Skeletal muscle tissue (tissue), 4 donors: ENCODE data around the gene ZNF628. TPM values are rescaled to one million over a fixed set of nuclear protein-coding genes. Genes with fewer than 3 reads are reported as not detected.
A peak's percentile ranks its signal among the peaks of the same experiment; 100 is the strongest.
"Not testable (repeated sequence)": the region's sequence is repeated elsewhere in the genome, so short reads cannot be mapped to it uniquely, and the experiment has no call there.

Source experiments
- H3K27ac ChIP-seq: one replicate; pipeline ENCODE4 v1.7.0; 2013; ENCODE audit warnings: mild to moderate bottlenecking, low read depth, low read length, inconsistent platforms
- H3K27me3 ChIP-seq, 3 donors: one replicate each; pipeline ENCODE4 v1.7.0; 2013; ENCODE audit warnings: low read length in 3 of 3; ENCODE audit not compliant: control insufficient read depth in 3 of 3, insufficient read depth in 3 of 3
- H3K36me3 ChIP-seq, 3 donors: one replicate each; pipeline ENCODE4 v1.7.0; 2013; ENCODE audit warnings: low read length in 3 of 3; ENCODE audit not compliant: control insufficient read depth in 3 of 3, insufficient read depth in 3 of 3
- H3K4me1 ChIP-seq, 3 donors: one replicate each; pipeline ENCODE4 v1.7.0; 2013; ENCODE audit warnings: low read length in 3 of 3, mild to moderate bottlenecking in 3 of 3; ENCODE audit not compliant: control insufficient read depth in 3 of 3, insufficient read depth in 3 of 3
- H3K4me3 ChIP-seq, 3 donors: one replicate each; pipeline ENCODE4 v1.7.0; 2013; ENCODE audit warnings: low read length in 3 of 3
- H3K9ac ChIP-seq, 3 donors: one replicate each; pipeline ENCODE4 v1.7.0; 2013; ENCODE audit warnings: low read length in 3 of 3, mild to moderate bottlenecking in 3 of 3, moderate library complexity in 2 of 3, low read depth in 1 of 3
- H3K9me3 ChIP-seq, 3 donors: one replicate each; pipeline ENCODE4 v1.7.0; 2013; ENCODE audit warnings: low read length in 3 of 3; ENCODE audit not compliant: control insufficient read depth in 3 of 3
- total RNA-seq: library from RNA; depleted of rRNA; stranded (reverse); fragments of >200 nt; gene quantifications from one replicate; pipeline ENCODE4 v1.2.3, GENCODE V29; 2014
- donor health status: Osteomylitis.

Gene ZNF628
- total RNA-seq, 1 donor from 2014 or later, result 0.52 TPM

GRCh38 chr19:55448175-55448490 is 28.3 kb upstream of the ZNF628 start:
- H3K9ac ChIP-seq, H3K4me3 ChIP-seq, H3K27ac ChIP-seq, H3K4me1 ChIP-seq, H3K9me3 ChIP-seq, H3K36me3 ChIP-seq: not testable (repeated sequence)
- peaks cover 68 to 77% (median 73%) of the 10 kb centered on the region in 3 donors for H3K27me3 ChIP-seq

GRCh38 chr19:55449469-55449868 is 26.9 kb upstream of the ZNF628 start:
- peaks cover 57 to 66% (median 61%) of the 10 kb centered on the region in 3 donors for H3K27me3 ChIP-seq
- H3K4me1 ChIP-seq, result peaks cover 0 to 9% (median 4%) of the 10 kb centered on the region in 3 donors
- H3K27ac ChIP-seq, result no peak overlapping the region
- no peaks in the 10 kb centered on the region for H3K9me3 ChIP-seq
- H3K4me3 ChIP-seq, result no peak overlapping the region
- no peak overlapping the region for H3K9ac ChIP-seq
- H3K36me3 ChIP-seq, result no peaks in the 10 kb centered on the region

GRCh38 chr19:55451163-55451964 is 25.1 kb upstream of the ZNF628 start:
- H3K27me3 ChIP-seq, result peaks cover 40 to 51% (median 45%) of the 10 kb centered on the region in 3 donors
- peaks cover 0 to 9% (median 4%) of the 10 kb centered on the region in 3 donors for H3K4me1 ChIP-seq
- H3K36me3 ChIP-seq, result peaks cover 0 to 6% (median 2%) of the 10 kb centered on the region in 3 donors
- H3K9ac ChIP-seq, result no peak overlapping the region
- no peak overlapping the region for H3K4me3 ChIP-seq
- H3K9me3 ChIP-seq, result no peaks in the 10 kb centered on the region
- H3K27ac ChIP-seq, result no peak overlapping the region

- H3K9ac ChIP-seq, result peak overlapping the region in 1 of 3 donors; percentile 3
- H3K4me1 ChIP-seq, result peaks cover 0 to 9% (median 4%) of the 10 kb centered on the region in 3 donors
- H3K9me3 ChIP-seq, result no peaks in the 10 kb centered on the region
- H3K27me3 ChIP-seq, result peaks cover 34 to 44% (median 40%) of the 10 kb centered on the region in 3 donors
- peak overlapping the region in 1 of 3 donors; percentile 22 for H3K4me3 ChIP-seq
- no peak overlapping the region for H3K27ac ChIP-seq
- peaks cover 0 to 6% (median 2%) of the 10 kb centered on the region in 3 donors for H3K36me3 ChIP-seq
Measured at GRCh38 chr19:55451965-55452748, 24.3 kb upstream of the ZNF628 start.

- H3K27me3 ChIP-seq, result peaks cover 27 to 37% (median 33%) of the 10 kb centered on the region in 3 donors
- no peak overlapping the region for H3K27ac ChIP-seq
- no peak overlapping the region for H3K4me3 ChIP-seq
- peaks cover 0 to 6% (median 4%) of the 10 kb centered on the region in 3 donors for H3K4me1 ChIP-seq
- H3K9ac ChIP-seq, result no peak overlapping the region
- H3K36me3 ChIP-seq, result peaks cover 0 to 6% (median 2%) of the 10 kb centered on the region in 3 donors
- H3K9me3 ChIP-seq, result no peaks in the 10 kb centered on the region
Measured at GRCh38 chr19:55452749-55453346, 23.6 kb upstream of the ZNF628 start.

- H3K27me3 ChIP-seq, result peaks cover 20 to 30% (median 29%) of the 10 kb centered on the region in 3 donors
- H3K9me3 ChIP-seq, result no peaks in the 10 kb centered on the region
- peaks cover 0 to 6% (median 2%) of the 10 kb centered on the region in 3 donors for H3K36me3 ChIP-seq
- H3K4me3 ChIP-seq, result no peak overlapping the region
- H3K27ac ChIP-seq, result no peak overlapping the region
- no peak overlapping the region for H3K9ac ChIP-seq
- H3K4me1 ChIP-seq, result peaks cover 0 to 6% (median 4%) of the 10 kb centered on the region in 3 donors
Measured at GRCh38 chr19:55453511-55454260, 22.7 kb upstream of the ZNF628 start.

GRCh38 chr19:55454787-55455243 is 21.6 kb upstream of the ZNF628 start:
- Histone ChIP-seq H3K4me3 (no peak overlapping the region), H3K9me3 (no peaks in the 10 kb centered on the region), H3K27me3 (peaks cover 11 to 19% (median 18%) of the 10 kb centered on the region in 3 donors), H3K36me3 (peaks cover 0 to 6% (median 2%) of the 10 kb centered on the region in 3 donors), H3K27ac (no peak overlapping the region), H3K4me1 (peaks cover 3 to 10% (median 8%) of the 10 kb centered on the region in 3 donors), H3K9ac (no peak overlapping the region)

DNA sequence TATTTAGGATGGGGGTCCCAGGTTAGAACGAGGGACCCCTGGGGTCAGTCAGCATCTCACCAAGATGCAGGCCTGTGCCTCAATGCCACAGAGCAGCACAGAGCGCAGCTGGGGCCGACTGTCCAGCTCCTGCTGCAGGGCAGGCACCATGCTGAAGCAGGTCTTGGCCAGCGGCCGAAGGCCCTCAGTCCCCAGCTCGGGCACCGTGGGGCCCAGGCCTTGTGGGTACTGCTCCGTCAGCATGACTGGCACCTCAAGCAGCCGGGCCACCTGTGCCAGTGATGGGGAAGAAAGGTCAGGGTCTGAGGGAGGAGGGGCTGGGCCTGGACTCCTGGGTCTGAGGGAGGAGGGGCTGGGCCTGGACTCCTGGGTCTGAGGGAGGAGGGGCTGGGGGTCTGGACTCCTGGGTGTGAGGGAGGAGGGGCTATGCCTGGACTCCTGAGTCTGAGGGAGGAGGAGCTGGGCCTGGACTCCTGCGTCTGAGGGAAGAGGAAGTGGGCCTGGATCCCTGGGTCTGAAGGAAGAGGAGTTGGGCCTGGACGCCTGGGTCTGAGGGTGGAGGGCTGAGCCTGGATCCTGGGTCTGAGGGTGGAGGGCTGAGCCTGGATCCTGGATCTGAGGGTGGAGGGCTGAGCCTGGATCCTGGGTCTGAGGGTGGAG is 20.7 kb upstream of the ZNF628 start:
- Histone ChIP-seq H3K9me3 (no peaks in the 10 kb centered on the region), H3K36me3 (peaks cover 0 to 6% (median 2%) of the 10 kb centered on the region in 3 donors), H3K27me3 (peaks cover 7 to 15% (median 12%) of the 10 kb centered on the region in 3 donors), H3K27ac (no peak overlapping the region), H3K4me1 (peaks cover 10 to 17% (median 12%) of the 10 kb centered on the region in 3 donors), H3K9ac (no peak overlapping the region), H3K4me3 (no peak overlapping the region)

DNA sequence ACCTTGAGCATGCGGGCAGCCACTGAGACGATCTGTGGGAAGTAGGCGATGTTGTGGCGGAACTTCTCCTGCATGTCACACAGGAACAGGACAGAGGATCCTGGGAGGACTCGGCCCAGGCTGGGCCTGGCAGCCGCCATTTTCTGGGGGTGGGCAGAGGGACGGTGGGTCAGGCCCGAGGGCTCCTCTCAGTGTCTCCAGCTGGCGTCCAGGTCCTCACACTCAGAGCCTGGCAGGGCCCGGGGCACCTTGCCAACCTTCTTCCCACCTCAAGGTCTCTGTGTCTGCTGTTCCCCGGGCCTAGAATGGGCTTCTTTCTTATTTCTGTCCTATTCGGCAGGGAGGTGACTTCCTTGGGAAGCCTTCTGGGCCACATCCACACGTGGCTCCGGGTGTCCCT is 20.1 kb upstream of the ZNF628 start:
- peaks cover 14 to 23% (median 18%) of the 10 kb centered on the region in 3 donors for H3K4me1 ChIP-seq

More for the DNA sequence above, 20.1 kb upstream of the ZNF628 start:
- Histone ChIP-seq H3K27me3 (peaks cover 6 to 11% (median 9%) of the 10 kb centered on the region in 3 donors), H3K9me3 (no peaks in the 10 kb centered on the region), H3K36me3 (peaks cover 0 to 6% (median 2%) of the 10 kb centered on the region in 3 donors), H3K27ac (no peak overlapping the region), H3K4me3 (no peak overlapping the region), H3K9ac (no peak overlapping the region)
